GM15510 (cell line): ENCODE results near the gene LRRC27.

ENCODE experiments used
- POLR2A ChIP-seq: IDR thresholded peaks from 3 replicates; pipeline ENCODE4 v1.6.1; 2011; ENCODE audit warnings: borderline replicate concordance; ENCODE audit not compliant: insufficient read length; ENCODE audit errors: extremely low read depth

The LRRC27 gene

GRCh38 chr10:132408823-132409666 is 77.1 kb downstream of the LRRC27 start:
- TF ChIP-seq POLR2A, result no peak

DNA sequence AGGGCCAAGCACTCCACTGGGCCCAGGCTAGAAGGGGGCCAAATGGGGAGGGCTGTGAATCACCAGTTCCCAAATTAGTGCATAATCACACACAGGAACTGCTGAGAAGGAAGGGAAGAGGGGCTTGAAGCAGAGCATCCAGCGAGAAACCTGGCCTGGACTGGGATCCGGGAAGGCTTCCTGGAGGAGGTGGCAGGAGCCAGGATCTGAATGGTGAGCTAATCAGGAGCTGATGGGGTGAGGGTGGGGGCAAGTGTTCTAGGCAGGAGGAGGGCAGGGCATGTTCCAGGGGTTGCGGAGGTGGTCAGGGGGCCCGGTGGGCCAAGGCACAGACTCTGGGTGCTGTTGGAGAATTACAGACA is 77.7 kb downstream of the LRRC27 start:
- TF ChIP-seq POLR2A, result no peak

- no peak for TF ChIP-seq POLR2A
Observed at GRCh38 chr10:132410056-132410778, 78.2 kb downstream of the LRRC27 start.

DNA sequence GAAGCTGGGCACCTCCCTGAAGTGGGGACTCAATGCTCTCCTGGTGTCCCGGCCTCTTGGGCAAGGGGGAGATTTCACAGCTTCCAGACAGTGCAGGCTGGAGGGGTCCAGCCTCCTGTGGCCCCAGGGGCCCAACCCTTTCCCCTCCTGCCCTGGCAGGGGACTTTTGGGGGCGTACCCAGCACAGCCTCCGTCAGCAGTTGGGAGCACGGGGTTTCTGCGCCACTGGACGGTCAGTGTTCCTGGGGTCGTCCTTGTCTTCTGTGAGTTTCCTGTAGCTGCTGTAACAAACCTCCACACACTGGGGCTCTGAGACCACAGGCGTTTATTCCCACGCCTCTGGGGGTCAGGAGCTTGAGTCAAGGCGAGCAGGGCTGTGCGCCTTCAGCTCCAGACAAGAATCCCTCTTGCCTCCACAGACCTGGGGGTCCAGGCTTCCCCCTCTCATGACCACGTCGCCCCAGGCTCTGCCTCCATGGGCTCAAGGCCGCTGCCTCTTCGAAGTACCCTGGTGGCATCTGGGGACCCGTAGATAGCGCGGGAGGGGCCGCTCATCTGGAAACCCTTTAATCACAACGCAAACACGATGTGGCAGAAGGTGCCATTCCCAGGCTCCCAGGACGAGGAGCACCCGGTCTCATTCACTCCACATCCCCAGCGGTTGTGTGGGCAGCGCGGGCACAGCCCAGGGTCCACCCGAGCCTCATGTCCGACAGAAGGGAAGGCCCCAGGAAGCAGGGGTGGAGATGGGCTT is 79.0 kb downstream of the LRRC27 start:
- no peak for TF ChIP-seq POLR2A

DNA sequence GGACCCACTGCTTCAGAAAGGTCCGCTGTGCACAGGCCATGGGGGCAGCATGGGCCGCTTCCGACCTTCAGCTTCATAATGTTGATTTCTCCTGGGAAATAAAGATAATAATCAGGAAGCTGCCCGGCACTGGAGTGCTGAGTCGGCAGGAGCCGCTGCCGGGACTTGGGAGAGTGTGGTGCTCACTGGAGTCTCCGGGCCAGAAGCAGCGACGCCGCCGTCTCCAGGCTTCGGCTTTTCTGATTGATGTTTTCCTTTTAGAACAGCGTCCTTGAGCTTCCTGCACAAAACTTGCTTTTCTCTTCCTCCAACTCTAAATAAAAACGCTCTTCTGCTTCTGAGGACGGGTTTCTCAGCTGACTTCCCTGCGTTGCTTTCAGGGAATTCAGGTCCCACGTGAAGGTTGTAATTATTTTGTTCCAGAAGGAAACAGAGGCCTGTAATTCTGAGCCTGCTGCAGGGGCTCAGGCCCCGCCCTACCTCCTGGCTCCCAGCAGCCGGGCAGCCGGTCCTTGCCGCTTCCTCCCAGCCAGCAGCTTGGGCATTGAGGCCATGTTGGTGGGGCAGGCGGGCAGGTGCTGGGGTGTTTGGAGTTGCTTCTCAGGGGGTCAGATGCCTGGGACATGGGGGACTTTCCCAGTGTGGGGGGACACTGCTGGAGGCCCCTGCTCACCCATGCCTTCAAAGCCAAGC is 79.7 kb downstream of the LRRC27 start:
- no peak for TF ChIP-seq POLR2A

DNA sequence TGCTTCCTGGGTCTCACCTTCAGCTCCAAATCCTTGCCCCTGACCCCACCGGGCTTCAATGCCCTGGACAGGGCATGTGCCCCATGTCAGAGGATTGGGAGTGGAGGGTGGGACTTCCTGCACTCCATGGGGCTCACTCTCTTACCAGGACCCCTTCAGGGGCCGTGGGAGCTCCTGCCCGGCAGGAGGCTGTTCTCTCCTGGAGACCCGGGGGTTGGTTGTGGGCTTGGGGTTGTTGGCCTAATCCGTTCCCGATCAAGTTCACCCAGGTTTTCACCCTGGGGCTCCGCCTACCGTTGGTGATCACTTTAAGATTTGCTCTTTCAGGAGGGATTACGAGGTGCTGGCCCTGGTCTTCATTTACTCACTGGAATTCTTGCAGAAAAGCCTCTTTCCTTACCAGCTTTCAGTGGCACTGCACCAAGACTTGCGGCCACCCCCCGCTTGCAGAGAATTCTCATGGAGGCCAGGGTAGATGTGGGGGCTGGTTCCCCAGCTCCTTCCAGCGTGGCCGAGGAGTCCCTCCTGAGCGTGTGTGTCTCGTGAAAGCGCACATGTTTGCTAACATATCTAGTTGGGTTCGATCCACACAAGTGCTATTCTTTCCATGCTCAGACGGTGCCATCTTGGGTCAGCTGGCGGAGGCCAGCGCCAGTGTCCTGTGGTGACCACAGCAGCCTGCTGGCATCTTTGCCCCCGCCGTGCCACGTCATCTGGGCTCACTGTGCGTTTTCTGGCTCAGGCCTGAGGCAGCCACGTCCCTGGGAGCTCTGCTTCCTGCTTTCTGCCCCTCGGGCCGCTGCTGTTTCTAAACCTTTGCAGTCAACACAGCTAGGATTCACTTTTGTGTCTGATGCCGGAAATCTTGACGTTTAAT is 80.6 kb downstream of the LRRC27 start:
- no peak for TF ChIP-seq POLR2A

GRCh38 chr10:132413226-132414205 is 81.5 kb downstream of the LRRC27 start:
- TF ChIP-seq POLR2A, result no peak

DNA sequence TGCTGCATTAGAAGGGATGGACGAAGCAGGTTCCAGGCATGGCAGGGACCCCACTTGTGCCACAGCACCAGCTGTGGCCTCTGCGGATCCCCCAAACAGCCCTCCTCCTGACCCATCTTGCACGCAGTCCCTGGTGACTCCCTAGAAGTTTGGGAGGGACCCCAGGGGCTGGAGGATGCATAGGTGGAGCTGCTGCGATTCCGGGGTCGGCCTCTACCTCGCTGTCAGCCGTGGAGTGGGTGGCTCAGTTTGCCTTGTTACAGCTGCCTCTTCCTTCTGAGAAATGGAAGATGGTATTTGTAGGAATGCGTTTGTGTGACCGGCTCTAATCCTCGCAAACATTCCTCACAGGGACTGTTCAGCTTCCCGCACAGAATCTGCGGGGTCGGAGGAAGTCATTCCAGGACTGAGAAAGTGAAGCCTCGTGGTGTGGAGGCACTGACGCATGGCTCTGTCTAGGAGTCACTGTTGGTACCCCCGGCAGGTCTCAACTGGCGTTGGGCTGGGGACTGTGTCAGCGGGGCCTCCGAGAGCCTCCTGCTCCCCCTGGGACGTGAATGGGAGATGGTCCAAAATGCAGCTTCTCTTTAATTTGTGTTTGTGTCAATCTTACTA is 82.5 kb downstream of the LRRC27 start:
- TF ChIP-seq POLR2A, result no peak

DNA sequence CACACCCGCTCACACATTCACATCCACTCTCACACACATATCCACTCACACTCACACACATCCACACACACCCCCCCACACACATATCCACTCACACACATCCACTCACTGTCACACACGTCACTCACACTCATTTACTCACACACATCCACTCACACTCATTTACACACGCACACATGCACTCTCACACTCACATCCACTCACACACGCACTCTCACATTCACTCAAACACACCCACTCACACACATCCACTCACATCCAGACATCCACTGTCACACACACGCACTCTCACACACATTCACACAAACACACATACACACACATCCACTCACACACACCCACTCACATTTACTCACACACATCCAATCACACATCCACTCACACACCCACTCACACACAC is 83.3 kb downstream of the LRRC27 start:
- no peak for TF ChIP-seq POLR2A

DNA sequence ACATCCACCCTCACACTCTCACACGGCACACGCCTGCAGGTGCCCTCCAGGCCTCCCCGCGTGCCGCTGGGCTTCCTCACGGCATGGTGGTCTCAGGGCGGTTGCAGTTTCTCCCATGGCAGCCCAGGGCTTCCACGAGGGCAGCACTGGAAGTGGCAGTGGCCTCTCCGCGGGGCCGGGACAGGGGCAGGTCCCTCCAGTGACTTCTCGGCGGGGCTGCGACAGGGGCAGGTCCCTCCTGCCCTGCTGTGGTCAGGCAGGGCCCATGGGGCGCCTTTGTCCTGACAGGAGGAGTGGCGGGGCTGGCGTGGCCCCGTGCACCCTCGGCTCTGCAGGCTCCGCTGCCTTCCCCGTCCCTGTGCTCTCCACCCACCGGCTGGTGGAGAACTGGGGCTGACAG is 84.0 kb downstream of the LRRC27 start:
- no peak for TF ChIP-seq POLR2A

DNA sequence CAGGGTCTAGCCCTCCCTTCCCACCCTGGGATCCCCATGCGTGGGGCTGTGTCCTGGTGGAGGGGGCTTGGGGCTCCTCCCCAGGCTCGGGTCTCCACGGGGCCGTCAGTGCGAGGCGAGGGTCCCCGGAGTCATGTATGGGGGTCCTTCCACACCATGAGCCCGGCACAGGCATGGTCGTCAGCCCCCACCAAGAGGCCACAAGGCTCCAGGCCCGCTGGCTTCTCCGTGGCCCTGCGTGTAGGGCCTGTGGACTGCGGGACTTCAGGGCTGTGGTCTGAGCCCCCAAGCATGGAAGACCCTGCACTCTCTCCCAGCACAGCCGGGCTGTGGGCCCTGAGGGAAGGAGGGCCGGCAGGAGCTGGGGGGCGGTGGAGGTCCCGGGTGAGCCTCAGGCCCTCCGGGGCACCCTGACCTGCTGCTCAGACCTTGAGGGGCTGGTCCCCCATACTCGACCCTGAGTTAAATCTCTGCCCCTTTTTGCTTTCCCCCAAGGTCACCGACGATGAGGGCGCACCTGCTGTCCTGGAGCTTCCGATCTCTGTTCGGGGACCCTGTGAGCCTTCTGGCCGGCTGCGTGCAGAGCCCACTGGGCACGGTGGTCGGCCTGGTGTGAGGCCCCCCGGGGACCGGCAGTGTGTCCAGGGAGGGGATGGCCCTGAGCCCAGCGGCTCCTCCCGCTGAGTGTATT is 84.7 kb downstream of the LRRC27 start:
- TF ChIP-seq POLR2A, result no peak
